Prostate gland (tissue), 2 donors: Measurements from ENCODE around the gene PACS1. TPM values are rescaled to one million over a fixed set of nuclear protein-coding genes. Genes with fewer than 3 reads are reported as not detected.

Experiments used
- DNase-seq: peaks from one replicate; pipeline ENCODE4 v3.0.0-alpha.2; 2019; ENCODE audit warnings: low spot score
- H3K27ac ChIP-seq, 2 donors: fragments of 200-600 bp; sonication (generic); 2 replicates each; pipeline ENCODE4 v1.5.1; 2017 to 2019
- H3K27me3 ChIP-seq: fragments of 200-600 bp; sonication (generic); replicated peaks from 2 replicates; pipeline ENCODE4 v1.5.1; 2019; ENCODE audit not compliant: insufficient read depth
- H3K36me3 ChIP-seq, 2 donors: fragments of 200-600 bp; sonication (generic); 1 replicate in 1 of 2; 2 replicates in 1 of 2; pipeline versions ENCODE4 v1.5.1 to v1.8.1; 2017 to 2019
- H3K4me1 ChIP-seq: fragments of 200-600 bp; sonication (generic); replicated peaks from 2 replicates; pipeline ENCODE4 v1.5.1; 2019
- H3K4me3 ChIP-seq, 2 donors: fragments of 200-600 bp; sonication (generic); 2 replicates each; pipeline ENCODE4 v1.5.1; 2017 to 2019
- H3K9me3 ChIP-seq: fragments of 200-600 bp; sonication (generic); 2 replicates; pipeline ENCODE4 v1.5.1; 2017
- CTCF ChIP-seq, 4 experiments: fragments of 200-600 bp in 2 of 4; fragments of 450-650 bp in 2 of 4; sonication (generic) in 2 of 4; IDR thresholded peaks; 1 replicate in 3 of 4; 2 replicates in 1 of 4; pipeline ENCODE4 v1.5.1; 2016 to 2019; ENCODE audit warnings: antibody characterized with exemption in 4 of 4, mild to moderate bottlenecking in 2 of 4, moderate library complexity in 2 of 4
- POLR2A ChIP-seq: fragments of 450-650 bp; IDR thresholded peaks from one replicate; pipeline ENCODE4 v1.6.1; 2016; ENCODE audit warnings: antibody characterized with exemption, mild to moderate bottlenecking
- POLR2AphosphoS5 ChIP-seq: sonication (generic); formaldehyde crosslinking; IDR thresholded peaks from one replicate; pipeline ENCODE4 v1.6.1; 2017; ENCODE audit warnings: antibody characterized with exemption
- WGBS: methylation state at CpG from one replicate; pipeline ENCODE4 v1.1.5; 2018; 5-methylcytosine and 5-hydroxymethylcytosine counted together
- intact Hi-C: fragments of 100-400 bp; cut with DNase I; formaldehyde crosslinking; loops from one replicate; pipeline ENCODE4 v1.14.2; 2022
- total RNA-seq, 2 donors: library from RNA; depleted of rRNA; stranded (reverse); fragments of >200 nt; gene quantifications; one replicate each; pipeline ENCODE4 v1.1.0, GENCODE V29; 2016

Gene PACS1
- total RNA-seq, 2 donors from 2014 or later = 51.9 to 107 TPM

- DNase-seq = no peak
- Histone ChIP-seq H3K27me3 (no peaks in the 10 kb centered on the region), H3K27ac (no peak overlapping the region), H3K4me1 (no peaks in the 10 kb centered on the region), H3K4me3 (no peak overlapping the region), H3K36me3 (no peaks in the 10 kb centered on the region), H3K9me3 (no peaks in the 10 kb centered on the region)
- intact Hi-C loops = no loop called here
- TF ChIP-seq CTCF (IDR thresholded peaks at IDR 0.05) (no peak), POLR2AphosphoS5 (no peak), POLR2A (no peak)
- 87% methylated on average over 3 of the region's 3 CpGs for WGBS
Measured at GRCh38 chr11:66118847-66119246, 48.8 kb downstream of the PACS1 start.

GRCh38 chr11:66119348-66120133, 49.5 kb downstream of the PACS1 start:
- H3K9me3 ChIP-seq = no peaks in the 10 kb centered on the region
- WGBS = 52% methylated on average over 5 of the region's 5 CpGs
- H3K27me3 ChIP-seq = no peaks in the 10 kb centered on the region
- H3K27ac ChIP-seq = no peak overlapping the region
- no peaks in the 10 kb centered on the region for H3K36me3 ChIP-seq
- intact Hi-C loops = no loop called here
- no peaks in the 10 kb centered on the region for H3K4me1 ChIP-seq
- DNase-seq = no peak
- H3K4me3 ChIP-seq = no peak overlapping the region
- TF ChIP-seq CTCF (IDR thresholded peaks at IDR 0.05) (no peak), POLR2A (no peak), POLR2AphosphoS5 (no peak)

- Histone ChIP-seq H3K4me3 (no peak overlapping the region), H3K36me3 (no peaks in the 10 kb centered on the region), H3K27ac (no peak overlapping the region), H3K4me1 (no peaks in the 10 kb centered on the region), H3K27me3 (no peaks in the 10 kb centered on the region), H3K9me3 (no peaks in the 10 kb centered on the region)
- DNase-seq = no peak
- 92% methylated on average over 2 of the region's 2 CpGs for WGBS
- intact Hi-C loops = no loop called here
- TF ChIP-seq CTCF (IDR thresholded peaks at IDR 0.05) = no peak
- no peak for TF ChIP-seq POLR2AphosphoS5
- no peak for TF ChIP-seq POLR2A
Measured at GRCh38 chr11:66121466-66121865, 51.4 kb downstream of the PACS1 start.

GRCh38 chr11:66123902-66124301, 53.8 kb downstream of the PACS1 start:
- H3K27me3 ChIP-seq = no peaks in the 10 kb centered on the region
- H3K36me3 ChIP-seq = no peaks in the 10 kb centered on the region
- intact Hi-C loops = no loop called here
- H3K4me1 ChIP-seq = no peaks in the 10 kb centered on the region
- no peak overlapping the region for H3K27ac ChIP-seq
- peak; percentile 48 for DNase-seq
- H3K9me3 ChIP-seq = no peaks in the 10 kb centered on the region
- TF ChIP-seq POLR2A (no peak), POLR2AphosphoS5 (peak; percentile 79), CTCF (IDR thresholded peaks at IDR 0.05) (no peak)
- H3K4me3 ChIP-seq = no peak overlapping the region
- WGBS = 66% methylated on average over 6 of the region's 6 CpGs

GRCh38 chr11:66124564-66124963, 54.5 kb downstream of the PACS1 start:
- no peak for DNase-seq
- H3K36me3 ChIP-seq = no peaks in the 10 kb centered on the region
- 62% methylated on average over 3 of the region's 3 CpGs for WGBS
- no peaks in the 10 kb centered on the region for H3K9me3 ChIP-seq
- intact Hi-C loops = no loop called here
- no peak overlapping the region for H3K27ac ChIP-seq
- no peaks in the 10 kb centered on the region for H3K27me3 ChIP-seq
- H3K4me1 ChIP-seq = no peaks in the 10 kb centered on the region
- H3K4me3 ChIP-seq = no peak overlapping the region
- TF ChIP-seq CTCF (IDR thresholded peaks at IDR 0.05) = no peak
- no peak for TF ChIP-seq POLR2AphosphoS5
- no peak for TF ChIP-seq POLR2A
